Keratinocyte (primary cell): ENCODE data around the gene NSUN4. TPM values are rescaled to one million over a fixed set of nuclear protein-coding genes. Genes with fewer than 3 reads are reported as not detected.

Experiments used
- DNase-seq: peaks from one replicate; pipeline ENCODE4 v3.0.0-alpha.2; 2011; ENCODE audit warnings: low read depth, missing footprints, low spot score
- FAIRE-seq: peaks from 2 replicates; lab custom pipeline; 2011; peaks lifted over from hg19 to GRCh38; lab: Jason Lieb, UNC
- H2AFZ ChIP-seq: 2 replicates; pipeline ENCODE4 v1.6.0; 2012; ENCODE audit warnings: low read length, control low read depth, inconsistent platforms; ENCODE audit not compliant: control insufficient read depth
- H3K27ac ChIP-seq: 2 replicates; pipeline ENCODE4 v1.5.1; 2011; ENCODE audit warnings: low read length; ENCODE audit not compliant: control insufficient read depth, insufficient read depth
- H3K27me3 ChIP-seq: 3 replicates; pipeline ENCODE4 v1.6.0; 2011; ENCODE audit warnings: low read length; ENCODE audit not compliant: control insufficient read depth, insufficient read depth; ENCODE audit errors: extremely low read depth
- H3K36me3 ChIP-seq, 2 experiments: 2 replicates in 1 of 2; 3 replicates in 1 of 2; pipeline ENCODE4 v1.5.1; 2011; ENCODE audit warnings: low read length in 2 of 2, mild to moderate bottlenecking in 1 of 2; ENCODE audit not compliant: control insufficient read depth in 2 of 2, insufficient read depth in 2 of 2; ENCODE audit errors: extremely low read depth in 1 of 2
- H3K4me1 ChIP-seq: 3 replicates; pipeline ENCODE4 v1.5.1; 2011; ENCODE audit warnings: low read length; ENCODE audit not compliant: control insufficient read depth, insufficient read depth; ENCODE audit errors: extremely low read depth
- H3K4me2 ChIP-seq: 3 replicates; pipeline ENCODE4 v1.6.0; 2011; ENCODE audit warnings: low read depth, low read length; ENCODE audit not compliant: control insufficient read depth, insufficient read depth; ENCODE audit errors: extremely low read depth
- H3K4me3 ChIP-seq, 3 experiments: fragments of 200-600 bp in 1 of 3; sonication (generic) in 1 of 3; 2 replicates in 2 of 3; 3 replicates in 1 of 3; pipeline ENCODE4 v1.5.1; 2011 to 2016; ENCODE audit warnings: low read length in 3 of 3, mild to moderate bottlenecking in 3 of 3, control low read depth in 2 of 3, inconsistent platforms in 1 of 3, low read depth in 1 of 3, mixed read lengths in 1 of 3, mixed run types in 1 of 3, moderate library complexity in 1 of 3; ENCODE audit not compliant: control insufficient read depth in 2 of 3, insufficient read depth in 2 of 3; ENCODE audit errors: extremely low read depth in 1 of 3
- H3K79me2 ChIP-seq: 2 replicates; pipeline ENCODE4 v1.6.0; 2012; ENCODE audit warnings: low read length; ENCODE audit not compliant: control insufficient read depth, insufficient read depth
- H3K9ac ChIP-seq: 3 replicates; pipeline ENCODE4 v1.6.0; 2011; ENCODE audit warnings: low read length; ENCODE audit not compliant: control insufficient read depth, insufficient read depth; ENCODE audit errors: extremely low read depth
- H3K9me1 ChIP-seq: 3 replicates; pipeline ENCODE4 v1.6.0; 2011; ENCODE audit warnings: low read length; ENCODE audit not compliant: control insufficient read depth, insufficient read depth; ENCODE audit errors: extremely low read depth
- H3K9me3 ChIP-seq: 2 replicates; pipeline ENCODE4 v1.5.1; 2012; ENCODE audit warnings: low read depth, low read length; ENCODE audit not compliant: control insufficient read depth
- H4K20me1 ChIP-seq: 3 replicates; pipeline ENCODE4 v1.6.0; 2011; ENCODE audit warnings: low read length; ENCODE audit not compliant: control insufficient read depth, insufficient read depth; ENCODE audit errors: extremely low read depth
- EZH2 ChIP-seq: IDR thresholded peaks from one replicate; pipeline ENCODE4 v1.6.1; 2012; ENCODE audit warnings: inconsistent platforms, mild to moderate bottlenecking, low read length, moderate library complexity
- dilution Hi-C: fragments of 300-500 bp; cut with MboI; formaldehyde crosslinking; loops from one replicate; pipeline ENCODE4 v1.7.0; 2020; ENCODE audit warnings: low sequenced_read_pairs; ENCODE audit not compliant: extremely low pct_ligation_motif_present
- polyA plus RNA-seq, 5 experiments: library from polyadenylated mRNA; depleted of rRNA in 3 of 5; stranded (reverse) in 3 of 5; stranded (forward) in 1 of 5; unstranded in 1 of 5; fragments of >200 nt; gene quantifications; 1 replicate in 1 of 5; 2 replicates in 3 of 5; 3 replicates in 1 of 5; pipeline versions ENCODE4 v1.2.1 to v1.2.3, GENCODE V29; 2011 to 2012; ENCODE audit warnings: missing spikeins in 2 of 5, low read depth in 1 of 5, low replicate concordance in 1 of 5
- TF ChIP-seq, protein P1 (sequence below), 3 experiments: IDR thresholded peaks in 1 of 3; conservative IDR thresholded peaks in 1 of 3; optimal IDR thresholded peaks in 1 of 3; 2 replicates in 2 of 3; 3 replicates in 1 of 3; pipeline versions ENCODE3 to v1.5.1; 2011; ENCODE audit warnings: low read length in 3 of 3, mild to moderate bottlenecking in 3 of 3, moderate library complexity in 2 of 3, control low read depth in 1 of 3, inconsistent platforms in 1 of 3; ENCODE audit not compliant: insufficient read depth in 2 of 3; ENCODE audit errors: extremely low read depth in 1 of 3

NSUN4 gene
- polyA plus RNA-seq, 1 donor (not counting 4 experiments of a cell fraction or from before 2014, with no cell fraction given) = 26.3 TPM

DNA sequence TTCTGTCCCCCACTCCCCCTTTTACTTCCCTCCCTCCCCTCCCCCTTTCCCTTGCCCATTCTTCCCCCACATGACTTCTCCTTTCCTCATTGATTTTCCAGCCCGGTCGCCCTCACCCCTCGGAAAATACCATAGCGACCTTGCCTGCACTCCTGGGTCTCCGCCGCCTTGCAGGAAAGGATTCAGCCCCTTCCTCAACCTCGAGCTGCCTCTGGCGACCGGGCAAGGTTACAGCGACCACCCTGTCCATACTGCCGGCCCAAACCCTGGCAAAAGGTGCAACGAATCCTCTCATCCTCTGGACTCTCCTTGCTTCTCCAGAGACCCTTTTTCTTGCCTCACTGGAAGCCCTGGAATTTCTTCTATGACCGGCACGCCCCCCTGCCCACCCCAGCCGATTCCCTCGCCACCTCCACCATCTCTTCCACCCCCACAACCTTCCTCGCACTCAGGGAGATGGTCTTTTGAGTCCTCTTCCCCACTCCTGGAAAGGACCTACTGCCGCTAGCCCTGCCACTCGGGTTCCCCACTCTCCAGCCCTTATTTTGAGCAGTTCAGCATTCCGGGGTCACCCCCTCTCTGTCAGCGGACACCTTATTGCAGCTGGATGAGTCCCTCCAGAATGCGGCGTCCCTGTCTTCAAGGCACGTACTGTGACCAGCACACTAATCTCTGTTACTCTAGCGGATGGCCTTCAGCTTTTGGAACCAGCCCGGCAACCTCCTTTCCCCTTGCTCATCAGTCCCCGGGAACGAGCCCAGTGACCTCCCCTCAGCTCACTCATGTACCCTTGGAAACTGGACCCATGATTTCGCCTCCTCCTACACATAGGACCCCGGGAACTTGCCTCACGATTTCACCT, 846 bp downstream of the NSUN4 start:
- H3K27me3 ChIP-seq = no peaks in the 10 kb centered on the region
- peaks cover 11 to 30% of the 10 kb centered on the region in 2 experiments for H3K36me3 ChIP-seq
- DNase-seq = no peak
- H3K4me2 ChIP-seq = peak overlapping the region; percentile 88
- H3K9me3 ChIP-seq = no peaks in the 10 kb centered on the region
- no peaks in the 10 kb centered on the region for H3K9me1 ChIP-seq
- H3K4me3 ChIP-seq = peak overlapping the region; percentile 66 to 86 (median 80)
- peaks cover 14% of the 10 kb centered on the region for H3K4me1 ChIP-seq
- H3K9ac ChIP-seq = peak overlapping the region; percentile 92
- TF ChIP-seq, protein P1, sequence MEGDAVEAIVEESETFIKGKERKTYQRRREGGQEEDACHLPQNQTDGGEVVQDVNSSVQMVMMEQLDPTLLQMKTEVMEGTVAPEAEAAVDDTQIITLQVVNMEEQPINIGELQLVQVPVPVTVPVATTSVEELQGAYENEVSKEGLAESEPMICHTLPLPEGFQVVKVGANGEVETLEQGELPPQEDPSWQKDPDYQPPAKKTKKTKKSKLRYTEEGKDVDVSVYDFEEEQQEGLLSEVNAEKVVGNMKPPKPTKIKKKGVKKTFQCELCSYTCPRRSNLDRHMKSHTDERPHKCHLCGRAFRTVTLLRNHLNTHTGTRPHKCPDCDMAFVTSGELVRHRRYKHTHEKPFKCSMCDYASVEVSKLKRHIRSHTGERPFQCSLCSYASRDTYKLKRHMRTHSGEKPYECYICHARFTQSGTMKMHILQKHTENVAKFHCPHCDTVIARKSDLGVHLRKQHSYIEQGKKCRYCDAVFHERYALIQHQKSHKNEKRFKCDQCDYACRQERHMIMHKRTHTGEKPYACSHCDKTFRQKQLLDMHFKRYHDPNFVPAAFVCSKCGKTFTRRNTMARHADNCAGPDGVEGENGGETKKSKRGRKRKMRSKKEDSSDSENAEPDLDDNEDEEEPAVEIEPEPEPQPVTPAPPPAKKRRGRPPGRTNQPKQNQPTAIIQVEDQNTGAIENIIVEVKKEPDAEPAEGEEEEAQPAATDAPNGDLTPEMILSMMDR (optimal IDR thresholded peaks at IDR 0.05 in 1 of 3, IDR thresholded peaks at IDR 0.05 in 1 of 3, conservative IDR thresholded peaks at IDR 0.05 in 1 of 3; ENCODE audit: extremely low read depth in 1 of 3, insufficient read depth in 2 of 3, low read length in 3 of 3) = no peak
- no peak for TF ChIP-seq EZH2
- peak overlapping the region; percentile 94 for H3K27ac ChIP-seq
- H4K20me1 ChIP-seq = no peaks in the 10 kb centered on the region
- dilution Hi-C loops = no loop called here
- H3K79me2 ChIP-seq = peaks cover 28% of the 10 kb centered on the region
- FAIRE-seq = no peak
- peak overlapping the region; percentile 49 for H2AFZ ChIP-seq

DNA sequence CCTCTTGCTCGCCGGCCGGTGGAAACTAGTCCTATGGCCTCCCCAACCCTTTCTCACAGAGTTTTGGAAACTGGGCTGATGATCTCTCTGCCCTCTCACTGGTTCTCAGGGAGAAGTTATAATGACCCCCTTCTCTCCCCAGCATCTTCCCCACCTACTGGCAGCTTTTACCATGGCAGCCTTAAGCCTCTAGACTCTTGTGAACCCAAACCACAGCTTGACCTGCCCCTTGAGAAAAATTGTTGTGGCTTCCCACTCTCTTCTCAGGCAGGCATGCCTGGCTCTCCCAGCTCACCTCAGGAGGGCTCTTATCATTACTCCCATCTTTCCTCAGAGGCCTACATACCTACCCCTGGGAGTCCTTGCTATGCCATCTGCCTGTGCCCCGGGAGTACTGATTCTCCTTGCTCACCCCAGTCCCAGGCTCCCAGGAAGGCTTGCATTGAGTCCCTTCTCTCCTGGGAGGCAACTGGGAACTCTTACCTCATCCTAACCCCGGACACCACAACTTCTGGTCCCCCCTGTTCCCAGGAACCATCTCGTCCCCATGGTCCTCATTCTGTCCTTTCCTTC, 1.6 kb downstream of the NSUN4 start:
- H3K36me3 ChIP-seq = peaks cover 15 to 37% of the 10 kb centered on the region in 2 experiments
- peaks cover 14% of the 10 kb centered on the region for H3K4me1 ChIP-seq
- no peak for DNase-seq
- no peaks in the 10 kb centered on the region for H4K20me1 ChIP-seq
- H3K4me3 ChIP-seq = peak overlapping the region in 1 of 3 experiments; percentile 86
- no peak overlapping the region for H3K9ac ChIP-seq
- no peaks in the 10 kb centered on the region for H3K27me3 ChIP-seq
- FAIRE-seq = no peak
- no peaks in the 10 kb centered on the region for H3K9me3 ChIP-seq
- no peak overlapping the region for H2AFZ ChIP-seq
- dilution Hi-C loops = no loop called here
- peak overlapping the region; percentile 88 for H3K4me2 ChIP-seq
- H3K27ac ChIP-seq = peak overlapping the region; percentile 94
- no peaks in the 10 kb centered on the region for H3K9me1 ChIP-seq
- TF ChIP-seq, protein P1 (optimal IDR thresholded peaks at IDR 0.05 in 1 of 3, IDR thresholded peaks at IDR 0.05 in 1 of 3, conservative IDR thresholded peaks at IDR 0.05 in 1 of 3; ENCODE audit: extremely low read depth in 1 of 3, insufficient read depth in 2 of 3, low read length in 3 of 3) = peak; percentile 19 to 44 (median 44)
- TF ChIP-seq EZH2 = no peak
- H3K79me2 ChIP-seq = peaks cover 28% of the 10 kb centered on the region
